GM21619 (cell line): ENCODE data around the gene SAMD5.

Experiments
- ATAC-seq: cut with Tn5 transposase; IDR thresholded peaks from one replicate; pipeline ENCODE4 v1.9.1; 2021; ENCODE audit not compliant: unreplicated experiment

The SAMD5 gene

DNA sequence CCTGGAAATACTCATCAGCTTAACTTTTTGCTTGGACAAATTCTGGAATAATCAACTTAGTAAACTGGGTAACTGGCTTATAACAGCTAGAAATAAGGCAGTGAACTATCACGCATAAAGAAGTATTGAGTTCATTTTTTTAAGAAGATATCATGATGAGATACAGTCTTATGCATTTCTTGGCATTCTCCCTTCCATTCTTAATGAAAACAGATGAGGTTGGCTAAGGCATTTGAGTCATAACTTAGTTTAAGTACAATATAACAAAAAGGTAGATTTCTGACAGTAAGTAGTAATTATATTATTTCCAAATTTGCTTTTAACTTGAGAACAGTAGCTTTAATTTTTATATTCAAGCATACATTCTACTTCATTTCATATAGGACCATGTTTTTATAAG lies 56.1 kb downstream of the SAMD5 start:
- no peak for ATAC-seq

DNA sequence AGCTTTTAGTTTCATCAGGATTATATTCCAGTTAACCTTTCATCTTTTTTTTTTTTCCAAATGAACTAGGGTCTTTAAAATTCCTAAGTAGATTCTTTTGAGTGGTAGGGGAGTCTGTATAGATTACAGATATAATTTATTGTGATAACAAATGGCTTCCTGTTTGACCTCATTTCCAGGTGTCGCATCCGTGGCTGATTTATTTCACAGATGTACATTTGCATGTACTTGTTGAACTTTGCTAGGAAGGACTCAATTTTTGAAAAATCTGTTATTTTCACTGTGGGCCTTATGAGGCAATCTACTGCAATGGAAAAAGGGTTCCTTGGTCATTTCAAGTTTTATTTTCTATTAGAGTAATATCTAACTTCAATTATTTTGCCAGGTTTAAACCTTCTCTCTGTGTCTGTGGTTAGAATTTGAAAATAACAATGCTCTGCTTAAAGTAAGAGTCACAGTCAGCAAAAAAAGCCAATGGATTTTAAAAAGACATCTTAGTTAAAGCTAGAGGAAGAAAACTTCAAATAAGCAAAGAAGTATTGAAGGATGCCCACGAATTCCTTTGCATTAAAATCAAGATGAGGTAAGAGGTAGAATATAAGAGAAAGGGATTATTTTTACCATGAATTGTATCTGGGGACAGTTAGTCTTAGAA lies 57.9 kb downstream of the SAMD5 start:
- no peak for ATAC-seq

GRCh38 chr6:147567141-147567805 lies 58.8 kb downstream of the SAMD5 start:
- peak; percentile 53 for ATAC-seq

DNA sequence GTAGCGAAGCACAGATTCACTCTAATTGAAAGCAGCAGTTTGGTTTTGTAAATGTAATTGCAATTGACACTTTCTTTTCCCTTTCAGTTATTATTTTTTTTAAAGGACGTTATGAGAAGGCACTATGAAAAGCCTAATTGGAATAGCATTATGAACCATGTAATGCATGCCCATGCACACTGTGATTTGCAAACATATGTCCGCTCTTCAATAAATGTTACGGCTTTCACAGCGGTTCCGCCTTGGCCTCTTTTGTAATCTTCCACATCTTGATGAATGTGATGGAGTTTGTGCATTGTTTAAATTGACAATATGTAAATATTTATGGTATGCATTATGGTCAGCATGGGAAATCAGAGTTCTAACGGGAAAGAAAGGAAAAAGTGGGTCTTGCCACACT lies 61.3 kb downstream of the SAMD5 start:
- ATAC-seq: no peak

- ATAC-seq: no peak
These were observed 62.2 kb downstream of the SAMD5 start for GRCh38 chr6:147570681-147571080.

- no peak for ATAC-seq
These were observed 69.0 kb downstream of the SAMD5 start for GRCh38 chr6:147577488-147577887.

DNA sequence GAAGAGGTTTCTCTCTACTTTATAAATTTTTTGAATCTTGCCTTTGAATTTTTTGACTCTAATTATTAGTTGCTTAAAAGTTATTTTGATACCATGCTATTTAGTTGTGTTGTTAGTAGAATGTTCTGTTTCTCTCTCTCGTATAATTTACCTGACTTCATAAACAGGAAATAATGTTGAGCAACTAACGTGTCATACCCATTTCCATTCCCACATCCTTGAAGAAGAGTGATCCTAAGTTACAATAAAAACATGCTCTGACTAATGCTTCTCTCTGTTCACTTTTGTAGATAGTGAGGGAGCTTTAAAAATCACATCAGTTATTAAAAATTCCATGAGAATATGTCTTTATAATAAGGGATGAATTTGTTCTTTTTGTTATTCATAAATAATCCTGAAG lies 69.7 kb downstream of the SAMD5 start:
- ATAC-seq: no peak

DNA sequence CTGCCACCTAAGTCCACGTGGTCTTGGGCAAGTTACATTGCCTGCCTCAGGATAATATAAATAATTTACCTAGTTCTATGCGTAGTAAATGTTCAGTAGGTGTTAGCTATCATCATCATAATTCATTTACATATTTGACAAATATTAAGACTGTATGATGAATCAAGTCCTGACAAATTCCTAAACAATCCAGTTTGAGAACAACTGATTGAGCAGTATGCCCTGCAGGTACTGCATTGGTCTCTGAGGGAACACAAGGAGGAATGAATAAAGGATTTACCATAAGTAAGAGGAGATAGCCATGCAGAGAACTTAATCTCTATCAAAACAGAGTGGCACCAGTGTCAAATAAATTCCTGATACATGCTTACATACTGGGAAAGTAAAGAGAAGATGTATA lies 70.4 kb downstream of the SAMD5 start:
- ATAC-seq: no peak

DNA sequence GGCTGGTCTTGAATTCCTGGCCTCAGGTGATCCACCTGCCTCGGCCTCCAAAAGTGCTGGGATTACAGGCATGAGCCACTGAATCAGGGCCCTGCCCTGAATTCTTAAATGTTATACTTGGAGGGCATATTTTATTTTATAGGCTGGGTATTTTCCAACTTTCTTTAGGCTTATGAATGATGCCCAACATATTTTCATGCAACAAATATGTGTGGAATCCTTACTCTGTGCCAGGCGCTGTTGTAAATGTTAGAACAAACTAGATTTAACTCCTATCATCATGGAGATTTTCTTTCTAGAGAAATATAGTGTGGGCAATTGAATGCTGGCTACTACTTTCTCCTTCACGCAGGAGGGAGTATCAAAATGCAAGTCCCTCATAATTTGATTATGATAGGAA lies 71.2 kb downstream of the SAMD5 start:
- no peak for ATAC-seq

DNA sequence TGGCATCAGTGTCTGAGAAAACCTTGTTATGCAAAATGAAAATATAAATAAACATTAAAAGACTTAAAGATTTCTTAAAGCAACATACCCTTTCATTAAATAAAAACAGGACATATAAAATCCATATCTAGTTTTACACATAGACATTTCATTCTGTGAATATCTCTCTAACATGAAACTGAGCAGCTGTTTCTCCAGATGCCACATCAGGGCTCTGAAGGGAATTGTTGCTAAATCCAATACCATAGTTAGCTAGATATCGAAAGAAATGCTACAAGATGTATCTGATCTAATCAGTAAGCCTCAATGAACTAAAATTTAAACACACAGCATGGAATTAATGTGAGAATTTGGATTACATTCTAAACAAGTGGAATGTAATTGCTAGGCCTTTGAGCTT lies 74.5 kb downstream of the SAMD5 start:
- ATAC-seq: no peak

DNA sequence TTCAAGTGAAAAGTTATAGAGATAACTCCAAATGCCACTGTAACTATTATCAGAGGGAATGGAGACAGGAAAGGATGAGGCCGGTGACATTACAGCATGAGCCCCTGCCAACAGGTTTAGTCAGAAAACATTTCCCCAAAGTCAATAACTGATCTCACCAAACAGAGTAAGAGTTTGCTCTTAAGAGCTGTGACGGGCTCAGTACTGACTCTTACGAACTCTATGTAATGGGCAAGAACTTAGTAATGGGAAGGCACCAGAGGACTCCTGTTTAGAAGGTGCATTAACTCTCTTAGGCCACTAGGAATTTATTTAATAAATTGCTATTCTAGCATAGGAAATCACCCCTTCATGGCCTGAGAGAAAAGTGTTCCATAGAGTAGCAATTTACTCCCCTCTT lies 76.8 kb downstream of the SAMD5 start:
- no peak for ATAC-seq

GRCh38 chr6:147586044-147586443 lies 77.6 kb downstream of the SAMD5 start:
- ATAC-seq: no peak

DNA sequence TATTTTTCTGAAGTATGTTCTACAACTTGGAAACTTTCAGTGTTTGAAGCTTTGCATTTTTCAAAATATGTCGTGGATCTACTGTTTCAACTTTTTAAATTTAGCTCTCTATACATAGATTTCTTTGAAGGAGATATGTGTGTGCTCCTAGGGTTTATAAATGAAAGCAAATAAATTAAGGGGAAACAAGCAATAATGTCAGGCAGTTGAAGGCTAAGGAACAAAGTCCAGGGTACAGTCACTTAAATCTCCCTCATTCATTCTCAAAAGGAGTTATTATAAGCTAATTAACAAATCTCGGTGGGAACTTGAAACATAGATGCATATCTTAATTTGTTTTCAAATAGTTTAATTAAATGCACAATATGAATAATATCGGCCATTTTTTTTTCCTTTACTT lies 79.4 kb downstream of the SAMD5 start:
- ATAC-seq: no peak

DNA sequence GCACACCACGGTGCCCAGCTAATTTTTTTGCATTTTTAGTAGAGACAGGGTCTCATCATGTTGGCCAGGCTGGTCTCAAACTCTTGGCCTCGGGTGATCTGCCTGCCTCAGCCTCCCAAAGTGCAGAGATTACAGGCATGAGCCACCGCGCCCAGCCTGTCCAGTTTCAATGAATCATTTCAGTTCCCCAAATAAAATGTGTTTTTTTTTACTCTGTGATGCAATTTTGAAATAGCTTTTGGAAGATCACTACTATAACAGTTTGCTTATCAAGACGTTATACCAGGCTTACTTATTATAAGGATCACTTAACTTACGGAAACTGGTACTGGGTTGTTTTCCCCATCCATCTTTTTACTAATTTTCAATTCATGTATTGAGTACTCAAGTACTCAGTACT lies 80.0 kb downstream of the SAMD5 start:
- no peak for ATAC-seq

DNA sequence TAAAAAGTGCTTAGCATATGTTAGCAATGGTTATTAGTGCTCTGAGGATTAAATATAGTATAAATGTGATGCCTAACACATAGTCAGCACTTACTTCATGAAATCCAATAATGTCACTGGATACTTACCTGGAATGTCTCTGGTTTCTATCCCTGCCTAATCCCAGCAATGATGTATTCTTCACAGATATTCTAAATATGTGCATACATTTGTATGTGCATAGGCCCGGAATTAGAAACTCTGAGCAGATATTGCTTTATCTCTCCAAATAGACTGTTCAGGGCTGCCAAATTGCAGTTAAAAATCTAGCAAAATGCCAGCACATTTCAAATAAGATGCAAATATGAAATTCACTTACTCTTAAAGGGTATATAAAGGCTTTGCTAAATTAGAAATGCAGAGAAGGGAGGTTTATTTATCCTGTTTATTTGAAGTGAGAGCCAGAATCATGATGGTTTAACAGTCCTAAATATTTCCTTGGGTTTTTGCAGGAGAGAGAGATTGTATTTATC lies 81.3 kb downstream of the SAMD5 start:
- ATAC-seq: no peak

GRCh38 chr6:147595961-147596360 lies 87.5 kb downstream of the SAMD5 start:
- ATAC-seq: no peak

DNA sequence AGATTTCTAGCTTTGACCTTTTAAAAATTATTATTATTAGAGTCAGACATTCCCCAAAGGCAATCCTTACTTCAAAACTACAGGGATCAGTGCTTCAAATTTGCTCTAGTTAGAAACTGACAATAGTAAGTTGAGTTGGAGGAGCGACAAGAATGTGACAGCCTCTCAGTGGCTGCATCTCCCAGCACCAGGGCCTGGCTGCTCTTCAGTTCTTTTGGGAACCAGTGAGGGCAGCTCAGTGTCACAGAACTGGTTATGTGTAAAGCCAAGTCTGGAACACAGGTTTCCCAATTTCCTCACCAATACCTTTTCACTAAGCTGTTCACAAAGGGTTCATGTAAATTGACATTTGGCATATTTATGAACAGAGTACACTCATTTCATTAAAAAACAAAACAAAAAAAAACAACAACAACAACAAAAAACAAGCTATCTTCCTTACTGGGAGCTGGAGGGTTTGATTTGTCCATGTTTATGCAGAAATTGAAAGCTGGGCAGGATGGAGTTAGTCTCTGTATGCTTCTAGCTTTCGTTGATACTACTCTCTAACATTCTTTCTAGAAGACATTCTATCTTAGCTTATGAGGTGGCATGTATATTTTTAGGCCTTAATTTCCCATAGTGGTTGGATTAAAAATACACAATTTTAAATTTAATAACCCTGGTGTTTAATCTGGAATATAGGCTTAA lies 95.0 kb downstream of the SAMD5 start:
- ATAC-seq: no peak

DNA sequence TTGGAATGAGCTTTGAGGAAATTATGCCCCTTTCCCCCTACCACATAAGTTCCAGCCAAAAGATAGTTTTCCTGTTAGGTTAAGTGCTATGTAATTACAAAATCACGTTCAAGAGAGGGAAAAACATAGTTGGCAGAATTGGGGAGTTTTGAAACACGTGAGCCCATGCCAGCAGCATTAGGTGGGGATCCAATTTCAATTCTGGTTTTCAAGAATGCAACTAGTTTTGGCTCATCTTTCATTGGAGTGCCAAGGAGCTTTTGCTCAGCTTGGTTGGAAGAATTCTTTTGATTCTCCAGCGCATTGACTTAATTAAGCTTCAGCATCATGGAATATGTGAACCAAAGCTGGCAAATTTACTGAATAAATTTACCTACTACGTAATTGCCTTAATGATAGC lies 95.9 kb downstream of the SAMD5 start:
- ATAC-seq: no peak

GRCh38 chr6:147611992-147612391 lies 103.5 kb downstream of the SAMD5 start:
- no peak for ATAC-seq

DNA sequence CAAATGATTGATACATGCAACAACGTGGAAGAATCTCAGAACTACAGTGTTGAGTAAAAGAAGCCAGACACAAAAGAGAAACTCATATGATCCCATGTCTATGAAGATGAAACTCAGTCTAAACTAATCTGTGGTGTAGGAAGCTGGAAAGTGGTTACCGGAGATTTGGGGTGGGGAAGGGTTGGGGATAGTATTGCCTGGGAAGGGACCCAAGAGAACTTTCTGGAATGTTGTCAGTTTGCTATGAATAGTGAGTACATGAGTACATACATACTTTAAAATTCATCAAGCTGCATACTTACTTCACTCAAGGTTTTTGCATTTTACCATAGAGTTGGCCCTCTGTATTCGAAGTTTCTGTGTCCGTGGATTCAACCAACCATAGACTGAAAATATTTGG lies 106.0 kb downstream of the SAMD5 start:
- no peak for ATAC-seq

DNA sequence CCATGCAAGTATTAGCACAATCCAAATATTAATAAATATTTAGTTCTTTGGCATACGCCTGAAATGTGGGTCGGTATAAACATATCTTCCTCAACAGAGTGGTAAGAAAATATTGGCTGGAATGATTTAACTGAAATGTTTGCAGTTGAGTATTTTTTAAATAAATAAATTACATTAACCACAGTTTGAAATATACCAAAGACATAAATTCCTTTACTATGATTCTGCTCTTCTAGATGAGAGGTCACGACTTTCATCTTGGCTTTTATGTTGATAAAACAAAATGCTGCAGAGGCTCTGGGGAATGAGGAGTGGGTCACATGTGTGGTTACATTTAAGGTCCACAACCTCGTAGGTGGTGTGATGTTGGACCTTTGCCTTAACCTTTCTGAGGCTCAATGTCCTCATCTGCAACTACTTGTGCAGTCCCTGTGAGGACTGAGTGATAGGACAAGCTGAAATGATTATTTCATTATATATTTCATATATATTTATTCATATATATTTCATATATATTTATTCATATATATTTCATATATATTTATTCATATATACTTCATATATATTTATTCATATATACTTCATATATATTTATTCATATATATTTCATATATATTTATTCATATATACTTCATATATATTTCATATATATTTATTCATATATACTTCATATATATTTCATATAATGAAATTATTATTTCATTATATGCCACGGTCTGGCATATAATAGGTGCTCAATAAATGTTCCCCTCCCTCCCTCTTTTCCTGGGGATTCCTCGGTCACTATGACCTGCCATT lies 107.4 kb downstream of the SAMD5 start:
- no peak for ATAC-seq
